PC-9 (cell line): Measurements from ENCODE around the gene PYGO1.

Experiments used
- CTCF ChIP-seq: fragments of 200-600 bp; sonication (generic); conservative IDR thresholded peaks from 2 replicates; pipeline ENCODE4 v1.6.1; 2017; ENCODE audit warnings: mixed run types, antibody characterized with exemption, mild to moderate bottlenecking, moderate library complexity
- EZH2 ChIP-seq: fragments of 200-600 bp; sonication (generic); IDR thresholded peaks from 2 replicates; pipeline ENCODE4 v1.8.0; 2017; ENCODE audit warnings: antibody characterized with exemption, low read depth

GRCh38 chr15:55564347-55565145 lies 23.6 kb downstream of the PYGO1 start:
- TF ChIP-seq CTCF, result 0 out of 2 replicates have a peak, but pooled peaks have one; percentile 22
- TF ChIP-seq EZH2, result no peak
